Head of caudate nucleus (tissue), 42 donors: Measurements from ENCODE around the gene IGFBP5.
A peak's percentile ranks its signal among the peaks of the same experiment; 100 is the strongest.

Source experiments
- DNase-seq, 42 donors: peaks; one replicate each; pipeline versions ENCODE4 v3.0.0 to v3.0.0-alpha.2; 2020 to 2021; ENCODE audit warnings: mixed read lengths in 7 of 42
- intact Hi-C: fragments of 100-400 bp; cut with DNase I; formaldehyde crosslinking; loops from one replicate; pipeline ENCODE4 v1.15.0; 2022

IGFBP5 gene

GRCh38 chr2:216717491-216717901 lies 22.1 kb upstream of the IGFBP5 start:
- intact Hi-C loops = no loop called here

GRCh38 chr2:216716109-216716508 lies 20.8 kb upstream of the IGFBP5 start:
- intact Hi-C loops = no loop called here
- DNase-seq = no peak

More at GRCh38 chr2:216717491-216717901, 22.1 kb upstream of the IGFBP5 start:
- DNase-seq = no peak

GRCh38 chr2:216715402-216715974 lies 20.1 kb upstream of the IGFBP5 start:
- intact Hi-C loops = no loop called here
- no peak for DNase-seq

- intact Hi-C loops = no loop called here
- no peak for DNase-seq
These were observed 19.0 kb upstream of the IGFBP5 start for GRCh38 chr2:216714376-216714775.

GRCh38 chr2:216713691-216714336 lies 18.5 kb upstream of the IGFBP5 start:
- peak in 10 of 42 donors; percentile 6 to 72 (median 34) for DNase-seq
- intact Hi-C loops = no loop called here

DNA sequence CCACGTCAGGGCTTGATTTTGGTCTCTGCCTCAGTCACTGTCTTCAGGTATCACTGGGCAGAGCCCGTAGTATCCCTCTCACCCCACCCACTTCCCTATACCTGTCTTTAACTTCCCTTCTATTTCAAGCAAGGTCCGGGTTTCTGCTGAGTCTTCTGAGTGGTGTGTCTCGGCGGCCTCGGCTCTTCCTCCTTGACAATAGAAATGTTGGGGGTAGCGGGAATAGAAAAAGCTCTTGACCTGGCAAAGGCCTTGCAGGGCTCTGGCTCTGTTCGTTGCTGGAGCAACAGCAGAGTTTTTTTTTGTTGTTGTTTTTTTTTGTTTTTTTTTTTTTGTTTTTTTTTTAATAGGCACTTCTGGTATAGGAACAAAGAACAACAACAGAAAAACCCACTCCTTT lies 16.0 kb upstream of the IGFBP5 start:
- intact Hi-C loops = no loop called here
- no peak for DNase-seq

GRCh38 chr2:216710551-216711301 lies 15.4 kb upstream of the IGFBP5 start:
- no peak for DNase-seq
- intact Hi-C loops = no loop called here

DNA sequence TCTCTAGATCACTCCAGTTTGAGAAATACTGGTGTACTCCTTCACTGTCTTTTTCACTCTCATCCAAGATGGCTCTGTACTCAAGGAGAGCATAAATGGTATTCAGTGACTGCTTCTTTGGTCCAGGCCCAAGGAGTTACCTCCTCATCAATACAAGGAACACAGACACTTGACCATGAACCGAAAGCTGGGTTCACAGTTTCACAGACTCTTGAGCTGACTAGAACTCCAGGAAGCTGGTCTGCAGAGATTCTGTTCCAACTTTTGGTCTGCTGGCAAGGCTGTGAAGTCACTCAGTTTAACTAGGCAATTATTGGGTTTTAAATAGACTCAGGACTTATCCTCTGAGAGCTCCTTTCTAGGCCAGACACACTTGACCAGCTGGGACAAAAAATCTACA lies 7.4 kb upstream of the IGFBP5 start:
- DNase-seq = no peak
- intact Hi-C loops = no loop called here

- intact Hi-C loops = no loop called here
- no peak for DNase-seq
These were observed 6.2 kb upstream of the IGFBP5 start for GRCh38 chr2:216701544-216701943.

DNA sequence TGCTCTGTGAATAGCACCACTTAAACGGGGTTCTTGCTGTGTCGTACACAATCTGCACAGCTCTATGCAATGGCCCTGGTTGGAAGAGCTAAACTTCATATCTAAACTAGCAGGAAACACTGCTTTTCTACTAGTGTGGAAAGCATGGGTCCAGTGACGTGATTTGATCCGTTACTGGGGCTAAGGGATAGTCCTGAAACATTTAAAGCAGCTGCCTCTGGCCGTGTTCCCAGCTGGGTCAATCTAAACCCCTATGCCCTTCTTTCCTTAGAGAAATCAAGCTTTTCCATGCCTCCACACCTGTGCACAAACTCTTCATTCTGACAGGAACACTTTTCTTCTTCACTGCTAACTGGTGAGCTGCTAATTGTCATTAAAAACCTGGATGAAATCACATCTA lies 5.4 kb upstream of the IGFBP5 start:
- intact Hi-C loops = no loop called here
- no peak for DNase-seq

DNA sequence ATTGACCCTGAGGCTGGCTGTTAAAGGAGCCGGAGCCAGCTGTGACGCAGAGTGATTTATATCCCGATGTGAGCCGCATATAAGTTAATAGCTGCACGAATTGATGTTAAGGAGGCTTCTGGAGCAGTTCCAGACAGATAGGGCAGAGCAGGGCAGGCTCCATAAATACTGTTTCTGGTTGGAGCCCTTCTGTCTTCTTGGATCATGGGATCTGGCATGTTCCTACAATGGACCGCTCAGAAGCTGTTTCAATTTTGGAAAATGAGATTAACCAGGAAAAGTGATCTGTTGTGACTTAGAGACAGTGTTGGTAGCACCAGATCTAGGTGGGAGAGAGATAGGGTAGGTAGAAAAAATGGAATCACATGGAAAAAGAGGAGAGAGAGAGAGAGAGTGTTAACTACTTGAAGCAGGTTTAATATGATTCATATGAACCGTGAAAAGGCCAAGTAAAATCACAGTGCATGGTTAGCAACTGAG lies 4.8 kb upstream of the IGFBP5 start:
- DNase-seq = no peak

DNA sequence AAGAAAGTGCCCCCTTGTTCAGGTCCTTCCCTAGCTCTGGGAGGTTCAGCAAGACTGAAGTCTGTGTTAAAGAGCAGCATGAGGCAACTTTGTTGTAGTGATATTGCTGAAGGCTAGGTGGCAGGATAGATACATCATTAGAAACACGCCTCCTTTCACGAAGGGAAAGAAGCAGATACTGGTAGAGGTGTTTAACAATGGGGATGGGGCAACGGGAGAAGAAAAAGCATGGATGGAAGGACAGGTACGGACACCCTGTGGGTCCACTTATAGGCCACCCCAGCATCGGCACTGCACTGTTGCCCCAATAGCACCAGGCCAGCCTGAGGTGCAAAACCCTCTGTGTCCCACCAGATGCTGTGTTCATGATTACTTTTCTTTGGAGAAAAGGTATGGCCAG lies 3.5 kb upstream of the IGFBP5 start:
- DNase-seq = peak in 13 of 42 donors; percentile 19 to 74 (median 44)
- intact Hi-C loops = loop anchor here (5.0 to 10.0 kb wide), 4 partner anchors 468 to 1056 kb away; no protein-coding TSS in a partner anchor

More for the DNA sequence above, 4.8 kb upstream of the IGFBP5 start:
- intact Hi-C loops = no loop called here

- intact Hi-C loops = loop anchor here (5.0 to 10.0 kb wide), 4 partner anchors 469 to 1057 kb away; no protein-coding TSS in a partner anchor
- no peak for DNase-seq
These were observed 2.9 kb upstream of the IGFBP5 start for GRCh38 chr2:216698293-216698692.

DNA sequence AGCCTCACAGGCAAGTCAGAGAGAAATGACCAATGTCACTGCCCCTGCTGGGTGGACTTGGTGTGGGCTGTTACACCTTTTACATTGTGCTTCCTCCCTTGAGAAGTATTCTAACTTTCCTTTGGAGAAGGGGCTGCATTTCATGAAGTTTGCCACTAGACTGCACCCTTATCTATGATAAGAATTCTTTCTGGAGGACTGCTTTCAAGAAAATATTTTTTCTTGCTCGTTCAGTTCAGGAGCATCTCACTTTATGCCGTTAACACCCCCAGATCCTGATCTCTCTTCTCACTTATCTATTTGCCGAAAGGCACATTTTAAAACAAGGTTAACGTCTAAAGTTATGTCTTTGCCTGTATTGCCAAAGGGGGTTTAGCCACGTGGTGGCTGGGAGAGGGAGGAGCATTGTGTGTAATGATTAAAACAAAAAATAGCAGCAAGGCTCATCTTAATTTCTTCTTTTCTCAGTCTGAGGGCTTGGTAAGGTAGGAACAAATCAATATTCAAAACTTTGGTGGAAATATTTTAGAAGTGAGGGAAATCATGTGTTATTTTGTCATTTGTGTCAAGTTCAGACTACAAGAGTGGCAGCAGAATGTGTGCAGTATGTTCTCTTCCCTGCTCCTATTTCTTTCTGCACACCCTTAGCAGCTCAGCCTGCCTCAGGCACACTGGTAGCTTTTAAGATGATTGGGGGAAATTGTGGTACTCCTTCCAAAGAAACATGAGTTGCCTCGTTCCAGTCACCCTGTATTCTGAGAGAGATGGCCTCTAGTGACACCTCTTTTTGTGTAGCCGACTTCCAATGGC lies 1.6 kb upstream of the IGFBP5 start:
- intact Hi-C loops = loop anchor here (5.0 to 10.0 kb wide), 4 partner anchors 470 to 1058 kb away; no protein-coding TSS in a partner anchor
- DNase-seq = peak in 14 of 42 donors; percentile 21 to 60 (median 44)

DNA sequence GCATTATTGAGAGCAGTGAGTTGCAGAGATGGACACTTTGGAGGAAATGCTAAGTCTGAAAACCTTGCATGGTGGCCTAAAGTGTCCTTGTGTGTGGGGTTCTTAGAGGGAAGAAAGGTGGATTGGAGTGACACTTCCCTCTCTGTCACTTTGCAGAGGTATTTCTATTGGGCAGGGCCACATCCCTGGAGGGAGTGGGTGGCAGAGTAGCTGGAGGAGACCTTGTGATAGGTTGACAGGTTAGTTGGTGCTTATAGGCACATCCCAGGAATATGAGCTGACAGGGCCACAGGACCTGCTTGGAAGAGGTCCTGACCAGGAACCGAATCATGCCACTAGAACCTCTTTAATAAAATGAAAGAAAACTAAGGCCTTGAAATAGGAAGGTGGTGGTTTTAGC lies 972 bp upstream of the IGFBP5 start:
- peak in 8 of 42 donors; percentile 18 to 58 (median 42) for DNase-seq
- intact Hi-C loops = loop anchor here (5.0 to 10.0 kb wide), 4 partner anchors 471 to 1058 kb away; no protein-coding TSS in a partner anchor

GRCh38 chr2:216694826-216695217 lies 527 bp downstream of the IGFBP5 start:
- intact Hi-C loops = loop anchor here (5.0 to 10.0 kb wide), 4 partner anchors 472 to 1060 kb away; no protein-coding TSS in a partner anchor
- DNase-seq = peak in 1 of 42 donors; percentile 22

GRCh38 chr2:216694082-216694825 lies 1.1 kb downstream of the IGFBP5 start:
- intact Hi-C loops = loop anchor here (10.0 kb wide), 2 partner anchors 1021 to 1061 kb away; no protein-coding TSS in a partner anchor
- DNase-seq = peak; percentile 36 to 88 (median 76)
